IMR-90 (cell line): ENCODE measurements around the gene OR8G1. TPM values are rescaled to one million over a fixed set of nuclear protein-coding genes. Genes with fewer than 3 reads are reported as not detected.

Experiments used
- ATAC-seq: fragments of 200-7000 bp; cut with Tn5 transposase; 2 replicates; pipeline ENCODE4 v1.9.1; 2020; ENCODE audit warnings: low read depth, mild to moderate bottlenecking, moderate library complexity
- BruUV-seq: library from RNA; stranded (reverse); fragments of 400-500 nt; replicated peaks from 2 replicates; lab custom pipeline; 2021; lab: Mats Ljungman, UMichigan
- CTCF ChIA-PET: fragments of 300-600 bp; formaldehyde crosslinking; extraction: SDS; loops from one replicate; lab custom pipeline; 2021; ENCODE audit warnings: antibody characterized with exemption; lab: Yijun Ruan, JAX
- POLR2A ChIA-PET: fragments of 300-600 bp; sonication (Branson Sonifier 250); formaldehyde crosslinking; loops from one replicate; lab custom pipeline; 2022; ENCODE audit warnings: antibody characterized with exemption; ENCODE audit not compliant: unreplicated experiment; lab: Charles Lee
- DNase-seq: peaks from one replicate; pipeline ENCODE4 v3.0.0; 2013
- H2AFZ ChIP-seq: replicated peaks from 2 replicates; pipeline ENCODE3; 2013; ENCODE audit warnings: low read length, mild to moderate bottlenecking; ENCODE audit not compliant: poor library complexity
- H2AK5ac ChIP-seq: 2 replicates; pipeline ENCODE4 v1.6.1; 2013; ENCODE audit warnings: low read depth, low read length, inconsistent platforms
- H2AK9ac ChIP-seq: replicated peaks from 2 replicates; pipeline ENCODE3; 2013; ENCODE audit warnings: mild to moderate bottlenecking, low read depth, low read length, moderate library complexity; ENCODE audit not compliant: poor library complexity
- H2BK120ac ChIP-seq: 2 replicates; pipeline ENCODE4 v1.6.1; 2013; ENCODE audit warnings: low read depth, low read length, inconsistent platforms
- H2BK15ac ChIP-seq: 3 replicates; pipeline ENCODE4 v1.6.1; 2013; ENCODE audit warnings: low read depth, low read length, inconsistent platforms
- H2BK20ac ChIP-seq: 2 replicates; pipeline ENCODE4 v1.6.1; 2013; ENCODE audit warnings: low read depth, mild to moderate bottlenecking, inconsistent platforms, low read length, moderate library complexity
- H2BK5ac ChIP-seq: 2 replicates; pipeline ENCODE4 v1.6.1; 2013; ENCODE audit warnings: mild to moderate bottlenecking, low read depth, low read length, inconsistent platforms; ENCODE audit not compliant: poor library complexity, severe bottlenecking
- H3K14ac ChIP-seq: replicated peaks from 2 replicates; pipeline ENCODE4 v1.6.1; 2013; ENCODE audit warnings: low read depth, low read length, inconsistent platforms
- H3K18ac ChIP-seq: 2 replicates; pipeline ENCODE4 v1.6.1; 2013; ENCODE audit warnings: low read depth, low read length, control low read depth
- H3K23ac ChIP-seq: 2 replicates; pipeline ENCODE4 v1.6.1; 2013; ENCODE audit warnings: low read depth, low read length, inconsistent platforms
- H3K27ac ChIP-seq: 2 replicates; pipeline ENCODE4 v1.5.1; 2013; ENCODE audit warnings: mild to moderate bottlenecking, control low read depth, low read length; ENCODE audit not compliant: insufficient read depth
- H3K27me3 ChIP-seq: 2 replicates; pipeline ENCODE4 v1.6.1; 2013; ENCODE audit warnings: low read length; ENCODE audit not compliant: control insufficient read depth, insufficient read depth
- H3K36me3 ChIP-seq: 2 replicates; pipeline ENCODE4 v1.6.1; 2013; ENCODE audit warnings: low read length, mixed read lengths; ENCODE audit not compliant: control insufficient read depth, insufficient read depth
- H3K4ac ChIP-seq: 2 replicates; pipeline ENCODE4 v1.6.1; 2013; ENCODE audit warnings: low read depth, low read length, inconsistent platforms
- H3K4me1 ChIP-seq: 2 replicates; pipeline ENCODE4 v1.6.1; 2013; ENCODE audit warnings: low read length, mixed read lengths; ENCODE audit not compliant: control insufficient read depth, insufficient read depth
- H3K4me2 ChIP-seq: 2 replicates; pipeline ENCODE4 v1.6.1; 2013; ENCODE audit warnings: low read depth, mild to moderate bottlenecking, control low read depth, low read length, moderate library complexity
- H3K4me3 ChIP-seq: 2 replicates; pipeline ENCODE4 v1.5.1; 2013; ENCODE audit warnings: low read depth, mild to moderate bottlenecking, control low read depth, low read length, moderate library complexity; ENCODE audit not compliant: insufficient read depth
- H3K56ac ChIP-seq: 2 replicates; pipeline ENCODE4 v1.6.1; 2013; ENCODE audit warnings: low read length, inconsistent platforms; ENCODE audit not compliant: insufficient read depth; ENCODE audit errors: extremely low read depth
- H3K79me1 ChIP-seq, 2 experiments: 2 replicates each; pipeline ENCODE4 v1.6.1; 2013; ENCODE audit warnings: low read length in 2 of 2, inconsistent platforms in 1 of 2, low read depth in 1 of 2
- H3K9ac ChIP-seq: 2 replicates; pipeline ENCODE4 v1.6.1; 2013; ENCODE audit warnings: low read depth, low read length, control low read depth
- H3K9me1 ChIP-seq: 2 replicates; pipeline ENCODE4 v1.6.1; 2013; ENCODE audit warnings: low read length, inconsistent platforms; ENCODE audit not compliant: insufficient read depth
- H3K9me3 ChIP-seq: 2 replicates; pipeline ENCODE4 v1.6.1; 2013; ENCODE audit warnings: low read length; ENCODE audit not compliant: control insufficient read depth, insufficient read depth
- H4K20me1 ChIP-seq: 2 replicates; pipeline ENCODE4 v1.6.1; 2013; ENCODE audit warnings: low read length, inconsistent platforms; ENCODE audit not compliant: insufficient read depth
- H4K5ac ChIP-seq: 2 replicates; pipeline ENCODE4 v1.6.1; 2013; ENCODE audit warnings: mild to moderate bottlenecking, low read depth, low read length, control low read depth
- H4K8ac ChIP-seq, 2 experiments: 2 replicates each; pipeline ENCODE4 v1.6.1; 2013; ENCODE audit warnings: low read depth in 2 of 2, low read length in 2 of 2, control low read depth in 1 of 2, inconsistent platforms in 1 of 2
- H4K91ac ChIP-seq: 2 replicates; pipeline ENCODE4 v1.6.1; 2013; ENCODE audit warnings: low read depth, low read length, inconsistent platforms; ENCODE audit not compliant: insufficient read depth
- CEBPB ChIP-seq: IDR thresholded peaks from 2 replicates; pipeline ENCODE4 v1.6.1; 2012; ENCODE audit warnings: low read depth, low read length, improper control_type of control experiment
- FOS ChIP-seq: fragments of 150-350 bp; IDR thresholded peaks from 2 replicates; pipeline ENCODE4 v1.6.1; 2016; ENCODE audit warnings: low read depth, low read length
- MAZ ChIP-seq: IDR thresholded peaks from 2 replicates; pipeline ENCODE4 v1.6.1; 2012; ENCODE audit warnings: low read depth, mild to moderate bottlenecking, low read length, improper control_type of control experiment, moderate library complexity, borderline replicate concordance
- MXI1 ChIP-seq: IDR thresholded peaks from 2 replicates; pipeline ENCODE4 v1.6.1; 2012; ENCODE audit warnings: low read depth, mild to moderate bottlenecking, low read length, moderate library complexity, borderline replicate concordance
- RAD21 ChIP-seq: IDR thresholded peaks from 2 replicates; pipeline ENCODE4 v1.6.1; 2012; ENCODE audit warnings: low read length, improper control_type of control experiment
- RCOR1 ChIP-seq: IDR thresholded peaks from 2 replicates; pipeline ENCODE4 v1.6.1; 2012; ENCODE audit warnings: mild to moderate bottlenecking, low read length, improper control_type of control experiment; ENCODE audit not compliant: insufficient replicate concordance
- RFX5 ChIP-seq: IDR thresholded peaks from 2 replicates; pipeline ENCODE4 v1.8.0; 2012; ENCODE audit warnings: low read depth, mild to moderate bottlenecking, low read length, moderate library complexity
- SMC3 ChIP-seq: fragments of 150-350 bp; IDR thresholded peaks from 2 replicates; pipeline ENCODE4 v1.6.1; 2016; ENCODE audit warnings: low read depth, mild to moderate bottlenecking, antibody characterized with exemption, low read length, moderate library complexity
- WGBS, 2 experiments: methylation state at CpG; one replicate each; pipeline versions ENCODE4 v1.1.5 to v1.1.7; 2013; ENCODE audit warnings: missing lambda C conversion rate in 2 of 2; ENCODE audit not compliant: insufficient read length in 1 of 2; ENCODE audit errors: extremely low coverage in 2 of 2; 5-methylcytosine and 5-hydroxymethylcytosine counted together
- dilution Hi-C: fragments of 300-500 bp; cut with HindIII; formaldehyde crosslinking; loops from one replicate; pipeline ENCODE4 v1.14.3; 2018; ENCODE audit warnings: low sequenced_read_pairs; ENCODE audit not compliant: unreplicated experiment
- in situ Hi-C: fragments of 300-500 bp; cut with MboI; formaldehyde crosslinking; loops from 3 replicates; pipeline ENCODE4 v1.14.3; 2019; ENCODE audit warnings: low sequenced_read_pairs, inconsistent platforms, mixed read lengths
- intact Hi-C: fragments of 100-400 bp; cut with micrococcal nuclease; formaldehyde crosslinking; loops from 2 replicates; pipeline ENCODE4 v1.10.0; 2022
- polyA plus RNA-seq, 3 experiments: library from polyadenylated mRNA; depleted of rRNA; stranded (reverse); fragments of >200 nt; gene quantifications; 2 replicates each; pipeline ENCODE4 v1.2.3, GENCODE V29; 2012; ENCODE audit warnings: low replicate concordance in 1 of 3
- total RNA-seq: library from RNA; depleted of rRNA; stranded (reverse); fragments of >200 nt; gene quantifications from 2 replicates; pipeline ENCODE4 v1.2.3, GENCODE V29; 2012

The OR8G1 gene
- total and polyA plus RNA-seq, 2 of the 4 experiments (the other 2 are of a cell fraction): not detected

GRCh38 chr11:124225471-124225870, 15.4 kb upstream of the OR8G1 start:
- Histone ChIP-seq H3K18ac (no peak overlapping the region), H3K36me3 (no peaks in the 10 kb centered on the region), H4K5ac (no peak overlapping the region), H3K56ac (no peak overlapping the region), H4K91ac (no peak overlapping the region), H3K9me3 (no peaks in the 10 kb centered on the region), H2BK5ac (no peak overlapping the region), H4K20me1 (no peaks in the 10 kb centered on the region), H3K79me1 (no peaks in the 10 kb centered on the region), H2AK9ac (no peak overlapping the region), H3K4me2 (no peak overlapping the region), H3K23ac (no peak overlapping the region), H4K8ac (no peak overlapping the region), H3K4me3 (no peak overlapping the region), H2BK20ac (no peak overlapping the region), H3K27me3 (no peaks in the 10 kb centered on the region; the same call in 1 of the 2 replicates), H2AFZ (no peak overlapping the region), H3K9ac (no peak overlapping the region), H3K4me1 (no peaks in the 10 kb centered on the region), H3K27ac (no peak overlapping the region), H3K4ac (no peak overlapping the region), H3K9me1 (no peaks in the 10 kb centered on the region), H3K14ac (no peak overlapping the region), H2BK120ac (no peak overlapping the region), H2BK15ac (no peak overlapping the region), H2AK5ac (no peak overlapping the region)
- intact Hi-C loops (no loop called here), dilution Hi-C loops (no loop called here), in situ Hi-C loops (no loop called here)
- ChIA-PET POLR2A (no interaction called here), CTCF (no interaction called here)
- no CpG with 5 or more reads among the region's 1 CpG for WGBS, 2 experiments
- no peak for DNase-seq
- TF ChIP-seq RFX5 (no peak), SMC3 (no peak), MXI1 (no peak), RCOR1 (no peak), FOS (no peak), MAZ (no peak), CEBPB (no peak), RAD21 (no peak)
- no TSS peak for BruUV-seq
- no peak for ATAC-seq
